Hematopoietic multipotent progenitor cell treated with erythropoietin and hydrocortisone succinate and interleukin-3 and kit ligand, for 8 days (in vitro differentiated cells): ENCODE results near the gene CLEC2D.

Experiments
- DNase-seq: peaks from one replicate; pipeline ENCODE4 v3.0.0-alpha.2; 2015

Gene CLEC2D, protein sequence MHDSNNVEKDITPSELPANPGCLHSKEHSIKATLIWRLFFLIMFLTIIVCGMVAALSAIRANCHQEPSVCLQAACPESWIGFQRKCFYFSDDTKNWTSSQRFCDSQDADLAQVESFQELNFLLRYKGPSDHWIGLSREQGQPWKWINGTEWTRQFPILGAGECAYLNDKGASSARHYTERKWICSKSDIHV

DNA sequence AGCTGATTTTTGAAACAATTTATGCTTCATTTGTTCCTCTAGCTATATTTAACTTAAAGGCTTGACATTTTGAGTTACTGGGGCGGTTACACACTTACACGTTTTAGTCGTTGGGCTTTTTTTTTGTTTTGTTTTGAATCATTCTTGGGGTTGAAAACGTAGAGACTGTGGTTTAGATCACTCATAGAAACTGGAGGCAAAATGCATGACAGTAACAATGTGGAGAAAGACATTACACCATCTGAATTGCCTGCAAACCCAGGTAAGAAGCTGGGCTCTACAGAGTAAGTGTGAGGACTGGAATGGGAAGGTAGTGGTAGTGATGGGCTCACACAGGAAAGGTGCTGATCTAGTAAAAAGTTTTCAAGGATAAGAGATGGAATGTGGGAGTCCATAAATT lies at the start of gene CLEC2D:
CLEC2D (plus strand) TSS at position 180 of the 400 bp plus-strand sequence; CDS start at position 202, 22 bp downstream.
- DNase-seq = no peak

DNA sequence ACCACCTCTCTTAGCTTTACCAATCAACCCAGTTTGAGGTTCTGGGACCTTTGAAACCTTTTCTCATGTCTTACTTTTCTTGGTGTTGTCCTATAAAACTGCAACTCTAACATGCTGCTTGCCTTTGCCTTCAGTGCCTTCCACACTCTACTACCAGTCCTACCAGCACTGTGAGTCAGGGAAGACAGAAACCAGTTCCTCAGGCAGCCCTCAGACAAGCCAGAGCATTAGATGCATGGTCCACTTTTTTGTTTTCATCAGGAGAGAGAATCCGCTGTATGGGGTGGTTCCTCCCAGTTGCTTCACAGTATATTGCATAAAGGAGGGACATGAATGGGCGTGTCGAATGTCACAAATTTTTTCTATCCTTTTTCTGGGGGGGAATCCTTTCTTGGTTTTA lies 44.5 kb upstream of the CLEC2D start:
- no peak for DNase-seq

- no peak for DNase-seq
Observed at GRCh38 chr12:9626291-9626690, 43.2 kb upstream of the CLEC2D start.

DNA sequence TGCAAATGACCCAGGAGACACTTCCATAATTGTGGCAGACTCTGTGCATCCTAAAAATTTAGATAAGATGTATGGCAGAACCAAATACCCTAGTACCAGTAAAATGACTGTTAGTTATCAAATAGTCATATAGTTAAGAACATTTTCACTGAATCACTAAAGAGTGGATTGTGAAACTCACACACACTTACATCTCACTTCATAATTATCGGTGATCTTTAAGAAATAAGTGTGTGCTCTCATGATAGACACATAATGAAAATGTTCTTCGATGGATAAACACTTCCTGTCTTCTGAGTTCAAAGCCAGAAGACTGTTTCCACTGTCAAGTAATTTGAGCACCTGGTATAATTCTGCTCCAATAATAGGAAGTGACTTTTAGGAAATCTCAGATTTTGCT lies 42.7 kb upstream of the CLEC2D start:
- no peak for DNase-seq

DNA sequence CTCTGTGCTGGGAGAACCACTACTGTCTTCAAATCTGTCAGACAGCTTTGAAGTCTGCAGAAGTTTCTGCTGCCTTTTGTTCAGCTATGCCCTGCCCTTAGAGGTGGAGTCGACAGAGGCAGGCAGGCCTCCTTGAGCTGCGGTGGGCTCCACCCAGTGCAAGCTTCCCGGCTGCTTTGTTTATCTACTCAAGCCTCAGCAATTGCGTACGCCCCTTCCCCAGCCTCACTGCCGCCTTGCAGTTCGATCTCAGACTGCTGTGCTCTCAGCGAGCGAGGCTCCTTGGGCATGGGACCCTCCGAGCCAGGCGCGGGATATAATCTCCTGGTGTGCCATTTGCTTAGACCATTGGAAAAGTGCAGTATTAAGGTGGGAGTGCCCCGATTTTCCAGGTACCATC lies 36.7 kb upstream of the CLEC2D start:
- DNase-seq = no peak

GRCh38 chr12:9634177-9634803 lies 35.2 kb upstream of the CLEC2D start:
- peak; percentile 73 for DNase-seq

DNA sequence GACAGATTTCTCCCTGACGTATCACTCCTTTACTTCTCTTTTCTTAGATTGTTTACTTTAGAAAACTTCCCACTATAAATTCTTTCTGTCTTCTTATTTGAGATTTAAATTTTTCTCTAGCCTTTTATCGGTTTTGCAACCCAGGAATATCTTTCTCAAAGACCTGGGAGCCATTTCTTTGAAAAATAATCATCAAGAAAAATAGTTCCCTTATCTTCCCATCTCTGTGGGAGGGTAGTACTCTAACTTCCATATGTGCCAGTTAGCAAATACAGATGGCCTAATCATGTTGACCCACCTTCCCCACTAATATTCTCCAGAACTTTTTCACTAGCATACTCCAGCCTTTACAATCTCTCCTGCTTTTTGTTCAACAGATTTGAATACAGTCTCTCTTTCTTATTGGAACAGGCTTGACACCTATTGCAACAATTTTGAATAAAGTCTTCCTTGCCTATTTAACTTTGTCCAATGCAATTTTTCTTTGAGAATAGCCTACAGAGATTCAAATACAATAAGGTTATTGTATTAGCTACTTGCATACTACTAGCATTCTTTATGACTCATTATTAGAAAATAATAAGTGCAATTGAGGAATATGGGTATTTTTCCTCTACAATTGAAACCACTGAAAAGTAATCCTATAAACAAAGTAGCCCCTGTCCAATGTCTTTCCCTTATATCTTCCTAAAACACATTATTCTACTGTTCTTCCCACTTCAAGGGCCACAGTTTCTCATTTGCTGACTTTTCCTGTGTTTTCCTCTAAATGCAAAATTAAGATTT lies 34.4 kb upstream of the CLEC2D start:
- no peak for DNase-seq

DNA sequence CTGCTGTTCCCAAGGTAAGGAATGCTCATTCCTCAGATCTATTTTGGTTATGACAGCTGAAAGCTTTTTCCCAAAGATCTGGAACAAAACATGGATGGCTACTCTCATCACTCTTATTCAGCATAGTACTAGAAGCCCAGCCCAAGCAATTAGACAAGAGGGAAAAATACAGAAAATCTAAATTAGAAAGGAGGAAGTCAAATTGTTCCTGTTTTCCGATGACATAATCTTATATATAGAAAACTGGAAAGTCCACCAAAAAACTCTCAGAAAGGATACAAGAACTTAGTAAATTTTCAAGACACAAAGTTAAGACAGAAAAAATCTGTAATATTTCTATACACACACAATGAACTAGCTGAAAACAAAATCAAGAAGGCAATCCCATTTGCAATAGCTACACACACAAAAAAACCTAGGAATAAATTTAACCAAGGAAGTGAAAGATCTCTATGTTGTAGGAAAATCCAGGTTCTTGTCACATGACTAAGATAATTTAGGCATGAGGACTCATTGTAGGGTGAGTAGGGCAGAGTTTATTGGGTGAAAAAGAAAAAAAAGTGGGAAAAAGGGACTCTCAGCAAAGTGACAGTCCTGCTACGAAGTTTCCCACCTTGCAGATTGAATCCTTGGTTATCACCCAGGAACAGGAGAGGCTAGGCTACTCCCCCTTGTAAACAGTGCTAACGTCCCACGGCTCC lies 33.2 kb upstream of the CLEC2D start:
- no peak for DNase-seq

- DNase-seq = no peak
Observed at GRCh38 chr12:9636851-9637206, 32.7 kb upstream of the CLEC2D start.

DNA sequence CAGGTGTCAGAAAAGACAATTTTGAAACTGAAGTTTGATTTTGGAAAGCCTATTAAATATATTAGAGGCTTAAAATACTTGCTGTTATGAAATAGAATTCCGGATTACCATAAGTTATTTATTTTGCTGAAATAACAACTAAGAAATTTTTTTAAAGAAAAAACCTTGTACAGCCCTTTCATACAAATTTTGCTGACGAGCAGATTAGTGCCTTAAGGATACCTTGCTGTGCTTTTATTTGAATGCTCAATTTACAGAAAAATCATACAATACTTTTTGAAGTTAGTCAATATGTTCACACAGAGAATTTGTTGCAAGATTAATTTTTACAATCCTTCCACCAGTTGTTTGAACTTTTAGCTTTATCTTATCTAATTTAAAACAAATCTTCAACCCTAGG lies 29.5 kb upstream of the CLEC2D start:
- no peak for DNase-seq

DNA sequence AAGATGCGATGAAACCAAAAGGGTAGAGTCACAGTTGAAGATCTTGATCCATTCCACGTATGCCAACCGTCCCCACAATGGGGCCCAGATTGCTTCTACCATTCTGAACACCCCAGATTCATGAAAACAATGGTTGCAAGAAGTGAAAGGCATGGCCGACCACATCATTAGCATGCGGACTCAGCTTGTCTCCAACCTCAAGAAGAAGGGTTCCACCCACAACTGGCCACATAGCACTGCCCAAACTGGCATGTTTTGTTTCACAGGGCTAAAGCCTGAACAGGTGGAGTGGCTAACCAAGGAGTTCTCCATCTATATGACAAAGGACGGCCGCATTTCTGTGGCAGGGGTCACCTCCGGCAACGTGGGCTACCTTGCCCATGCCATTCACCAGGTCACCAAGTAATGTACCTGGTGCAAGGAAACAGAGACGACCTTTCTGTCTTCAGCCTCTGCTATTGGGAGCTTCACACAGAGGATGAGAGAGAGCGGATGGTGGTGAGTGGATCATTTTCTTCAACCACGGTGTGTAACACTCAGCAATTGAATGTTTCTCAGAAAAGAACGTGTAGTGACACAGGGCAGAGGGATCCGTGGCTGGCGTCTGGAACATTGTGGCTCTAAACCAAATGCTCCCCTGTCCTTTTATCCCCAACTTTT lies 26.8 kb upstream of the CLEC2D start:
- no peak for DNase-seq

DNA sequence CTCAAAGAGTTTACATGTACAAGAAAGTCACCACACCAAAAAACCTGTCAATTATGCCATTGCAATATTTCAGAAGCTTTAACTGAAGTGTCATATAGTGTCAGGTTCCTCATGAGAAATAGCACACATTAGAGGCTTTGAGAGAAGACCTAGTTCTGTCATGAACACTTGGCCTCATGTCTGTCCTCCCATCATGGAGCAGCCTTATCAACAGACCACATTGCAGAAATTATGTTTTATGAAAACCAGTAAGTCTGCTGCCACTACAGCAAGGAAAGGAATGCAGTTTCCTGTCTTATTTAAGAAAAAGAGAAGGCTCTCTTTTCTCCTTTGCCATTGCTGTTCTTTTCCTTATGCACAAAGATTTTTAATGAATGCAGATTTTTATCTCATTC lies 26.2 kb upstream of the CLEC2D start:
- DNase-seq = no peak

- peak; percentile 89 for DNase-seq
Observed at GRCh38 chr12:9644985-9645551, 24.4 kb upstream of the CLEC2D start.

DNA sequence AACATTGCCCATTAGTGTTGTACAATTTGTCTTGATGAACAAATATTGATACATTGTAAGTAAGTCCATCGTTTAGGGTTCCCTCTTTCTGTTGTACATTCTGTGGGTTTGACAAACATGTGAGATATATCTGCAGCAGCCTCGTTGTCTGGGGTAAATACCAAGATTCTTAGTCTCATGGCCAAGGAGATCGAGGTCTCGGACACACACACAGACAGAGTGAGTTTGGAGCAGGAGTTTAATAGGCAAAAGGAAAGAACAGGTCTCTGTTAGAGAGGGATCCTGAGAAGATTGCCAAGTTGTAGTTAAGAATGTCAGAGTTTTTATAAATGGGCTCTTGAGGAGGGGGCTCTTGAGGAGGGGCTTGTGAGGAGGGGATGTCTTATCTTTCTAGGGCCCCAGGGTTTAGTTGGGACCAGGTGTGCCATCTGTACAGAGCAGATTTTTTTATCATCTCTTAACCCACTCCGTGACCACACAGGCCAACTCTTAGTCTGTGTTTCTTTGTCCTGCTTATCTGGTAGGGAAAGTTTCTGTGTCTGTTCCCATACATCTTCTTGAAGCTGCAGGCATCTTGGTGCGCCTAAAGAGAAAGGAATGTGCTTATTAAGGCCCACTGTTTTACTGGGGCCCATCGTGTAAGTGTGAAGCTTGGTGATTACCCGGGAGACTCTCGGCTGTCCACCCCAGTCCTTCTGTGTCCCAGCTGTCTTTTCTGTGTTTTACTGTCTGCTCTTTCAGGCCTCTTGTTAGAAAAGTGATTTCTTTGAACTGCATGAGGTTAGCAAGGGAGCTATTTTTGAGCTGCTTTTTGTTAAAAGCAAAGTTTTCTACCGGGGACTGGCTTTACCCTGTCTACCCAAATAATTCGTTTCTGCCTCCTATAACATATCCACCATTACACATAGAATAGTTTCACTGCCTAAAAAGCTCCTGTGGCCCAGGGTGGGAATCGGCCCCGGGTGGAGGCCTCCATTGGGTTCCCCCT lies 22.4 kb upstream of the CLEC2D start:
- DNase-seq = peak; percentile 70

GRCh38 chr12:9647825-9648700 lies 21.4 kb upstream of the CLEC2D start:
- peak; percentile 90 for DNase-seq

- no peak for DNase-seq
Observed at GRCh38 chr12:9648701-9649531, 20.6 kb upstream of the CLEC2D start.

DNA sequence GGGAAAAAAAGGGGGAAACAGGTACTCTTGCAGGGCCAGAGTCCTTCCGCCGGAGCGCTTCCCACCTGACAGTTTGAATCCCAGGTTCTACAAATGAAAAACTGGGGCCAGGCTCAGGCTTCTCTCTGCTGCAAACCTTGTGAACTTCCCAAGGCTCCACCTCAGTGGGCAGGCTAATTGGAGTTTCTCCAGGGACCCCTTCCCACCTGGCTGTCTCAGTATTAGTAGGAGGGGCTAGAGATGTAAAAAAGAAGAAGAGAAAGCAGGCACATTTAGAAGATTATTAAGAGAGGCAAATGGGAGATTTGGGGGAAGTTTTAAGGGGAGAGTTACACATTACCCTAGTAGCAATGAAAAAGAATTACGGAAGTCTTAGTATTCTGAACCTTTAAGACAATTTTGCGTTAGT lies 20.0 kb upstream of the CLEC2D start:
- DNase-seq = peak; percentile 45

DNA sequence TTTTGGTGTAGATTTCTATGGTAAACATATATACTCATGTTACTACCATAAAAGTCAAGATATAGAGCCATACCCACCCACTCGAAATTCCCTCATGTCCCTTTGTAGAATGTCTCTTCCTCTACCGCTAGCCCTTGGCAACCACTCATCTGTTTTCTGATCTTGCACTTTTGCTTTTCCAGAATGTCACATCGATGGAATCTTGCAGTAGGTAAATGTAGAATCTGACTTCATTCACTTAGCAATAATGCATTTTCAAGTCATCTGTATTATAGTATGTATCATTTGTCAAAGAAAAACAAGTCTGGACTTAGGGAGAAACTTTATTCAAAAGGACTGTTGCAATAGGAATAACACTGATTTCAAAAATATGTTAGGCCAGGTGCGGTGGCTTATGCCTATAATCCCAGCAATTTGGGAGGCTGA lies 19.3 kb upstream of the CLEC2D start:
- DNase-seq = peak; percentile 41

- peak; percentile 80 for DNase-seq
Observed at GRCh38 chr12:9651265-9651729, 18.2 kb upstream of the CLEC2D start.
